ENCODE results near the gene CNTLN.

CNTLN gene

DNA sequence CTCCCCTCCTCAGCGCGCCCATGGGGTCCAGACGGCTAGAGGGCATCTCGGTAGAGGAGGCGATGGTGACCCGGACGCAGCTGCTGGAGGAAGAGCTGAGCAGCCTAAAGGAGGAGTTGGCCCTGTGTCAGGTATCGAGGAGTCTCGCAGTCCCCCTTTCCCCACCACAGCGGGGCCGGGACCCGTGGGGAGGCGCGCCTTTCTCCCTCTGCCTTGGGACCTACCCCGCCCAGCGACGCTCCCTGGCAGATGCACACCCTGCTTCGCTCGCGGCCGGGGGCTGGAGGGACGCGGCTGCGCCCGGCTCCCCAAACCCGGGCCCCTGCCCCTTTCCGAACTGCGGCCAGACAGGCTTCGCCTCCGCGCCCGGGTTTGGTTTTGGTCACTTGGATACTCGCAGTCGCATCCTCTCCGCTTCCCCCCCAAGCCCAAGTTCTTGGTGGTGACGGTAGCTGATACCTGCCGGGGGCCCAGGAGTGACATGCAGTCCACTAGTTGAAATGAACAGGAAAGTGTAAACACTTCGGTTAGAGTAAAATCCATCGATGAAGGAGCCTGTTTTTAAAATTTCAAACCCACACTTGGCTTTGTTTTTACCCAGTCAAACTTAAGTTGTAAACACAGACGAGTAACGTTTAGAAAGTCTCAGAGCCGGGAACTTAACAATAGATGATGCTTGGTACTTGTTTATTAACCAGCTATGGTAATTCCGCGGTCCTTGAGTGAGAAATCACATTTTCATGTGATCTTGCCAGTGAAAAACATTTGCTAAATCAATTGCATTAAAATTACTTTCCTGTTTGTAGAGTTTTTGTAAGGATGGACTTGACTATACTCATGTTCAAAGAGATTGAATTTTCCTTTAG lies 688 bp downstream of the CNTLN start:
- H3K4me3 ChIP-seq, result peak overlapping the region; percentile 95 to 97
- H3K9me3 ChIP-seq, result no peaks in the 10 kb centered on the region
- H3K27me3 ChIP-seq, result no peaks in the 10 kb centered on the region
- DNase-seq, result peak; percentile 43 to 72
- peaks cover 0 to 15% (median 3%) of the 10 kb centered on the region in 4 donors for H3K4me1 ChIP-seq
- no peaks in the 10 kb centered on the region for H3K36me3 ChIP-seq
- no peak for TF ChIP-seq CTCF (IDR thresholded peaks at IDR 0.05)
- peak overlapping the region; percentile 88 to 91 for H3K27ac ChIP-seq
- intact Hi-C loops (cut with DNase I; ENCODE audit: low total_unique reads), result no loop called here

DNA sequence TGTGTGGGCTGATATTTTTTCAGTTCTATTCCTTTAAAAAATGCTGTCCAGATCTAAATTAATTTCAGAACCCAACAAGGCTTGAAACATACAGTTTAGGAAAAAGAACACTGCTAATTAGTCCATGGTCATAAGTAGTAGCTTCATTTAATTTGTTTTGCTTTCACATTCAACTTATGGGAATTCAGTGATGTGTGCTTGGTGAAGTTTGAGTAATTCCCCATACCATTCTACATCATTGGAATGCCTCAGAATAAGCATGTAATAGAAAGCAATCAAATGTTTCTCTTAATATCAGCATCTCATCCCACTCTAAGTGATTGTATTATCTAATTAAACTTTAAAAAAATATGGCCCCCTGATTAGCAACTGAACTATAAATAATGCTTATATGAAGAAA lies 2.7 kb downstream of the CNTLN start:
- H3K4me1 ChIP-seq, result peaks cover 0 to 15% (median 3%) of the 10 kb centered on the region in 4 donors
- no peak for TF ChIP-seq CTCF (IDR thresholded peaks at IDR 0.05)
- no peaks in the 10 kb centered on the region for H3K27me3 ChIP-seq
- no peak for DNase-seq
- H3K27ac ChIP-seq, result no peak overlapping the region
- no peaks in the 10 kb centered on the region for H3K9me3 ChIP-seq
- no peak overlapping the region for H3K4me3 ChIP-seq
- H3K36me3 ChIP-seq, result no peaks in the 10 kb centered on the region
- intact Hi-C loops (cut with DNase I; ENCODE audit: low total_unique reads), result no loop called here

GRCh38 chr9:17138503-17138902 lies 3.7 kb downstream of the CNTLN start:
- Histone ChIP-seq H3K4me3 (no peak overlapping the region), H3K27ac (no peak overlapping the region), H3K9me3 (no peaks in the 10 kb centered on the region), H3K4me1 (peaks cover 0 to 15% (median 3%) of the 10 kb centered on the region in 4 donors), H3K36me3 (no peaks in the 10 kb centered on the region), H3K27me3 (no peaks in the 10 kb centered on the region)
- DNase-seq, result no peak
- intact Hi-C loops (cut with DNase I; ENCODE audit: low total_unique reads), result no loop called here
- TF ChIP-seq CTCF (IDR thresholded peaks at IDR 0.05), result no peak

GRCh38 chr9:17140418-17140817 lies 5.6 kb downstream of the CNTLN start:
- no peak overlapping the region for H3K4me3 ChIP-seq
- H3K27ac ChIP-seq, result no peak overlapping the region
- no peak for DNase-seq
- TF ChIP-seq CTCF (IDR thresholded peaks at IDR 0.05), result no peak
- no peaks in the 10 kb centered on the region for H3K9me3 ChIP-seq
- peaks cover 0 to 7% (median 0%) of the 10 kb centered on the region in 3 donors for H3K36me3 ChIP-seq
- no peaks in the 10 kb centered on the region for H3K27me3 ChIP-seq
- intact Hi-C loops (cut with DNase I; ENCODE audit: low total_unique reads), result no loop called here
- H3K4me1 ChIP-seq, result peaks cover 0 to 8% (median 3%) of the 10 kb centered on the region in 4 donors

DNA sequence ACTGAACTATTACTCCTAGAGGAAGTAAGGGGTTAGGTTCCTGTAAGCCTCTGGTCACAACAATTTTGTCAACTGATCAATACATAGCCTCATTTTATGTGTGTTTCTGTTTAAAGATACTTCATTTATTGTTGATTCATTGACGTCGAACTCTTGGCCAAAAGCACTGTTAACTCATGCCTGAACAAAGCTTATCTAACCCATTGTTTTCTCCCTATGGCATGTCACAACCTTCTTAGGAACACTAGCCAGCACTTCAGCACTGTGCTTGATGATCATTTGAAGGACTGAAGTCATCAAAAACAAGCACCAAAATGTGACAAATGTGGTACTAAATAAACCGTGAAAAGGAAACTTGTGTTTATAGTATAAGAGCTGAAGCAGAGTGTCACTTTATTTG lies 13.5 kb downstream of the CNTLN start:
- Histone ChIP-seq H3K36me3 (peaks cover 4 to 29% (median 6%) of the 10 kb centered on the region in 3 donors), H3K9me3 (no peaks in the 10 kb centered on the region), H3K4me3 (no peak overlapping the region), H3K27me3 (no peaks in the 10 kb centered on the region), H3K4me1 (no peaks in the 10 kb centered on the region), H3K27ac (no peak overlapping the region)
- intact Hi-C loops (cut with DNase I; ENCODE audit: low total_unique reads), result no loop called here
- DNase-seq, result no peak
- TF ChIP-seq CTCF (IDR thresholded peaks at IDR 0.05), result no peak

Measured in tibial artery (tissue), 4 donors.